GM18909 (cell line): ENCODE results near the gene SH2D1A.

Source experiments
- ATAC-seq: cut with Tn5 transposase; IDR thresholded peaks from one replicate; pipeline ENCODE4 v1.9.1; 2021; ENCODE audit warnings: mild to moderate bottlenecking; ENCODE audit not compliant: unreplicated experiment, poor library complexity

The SH2D1A gene

DNA sequence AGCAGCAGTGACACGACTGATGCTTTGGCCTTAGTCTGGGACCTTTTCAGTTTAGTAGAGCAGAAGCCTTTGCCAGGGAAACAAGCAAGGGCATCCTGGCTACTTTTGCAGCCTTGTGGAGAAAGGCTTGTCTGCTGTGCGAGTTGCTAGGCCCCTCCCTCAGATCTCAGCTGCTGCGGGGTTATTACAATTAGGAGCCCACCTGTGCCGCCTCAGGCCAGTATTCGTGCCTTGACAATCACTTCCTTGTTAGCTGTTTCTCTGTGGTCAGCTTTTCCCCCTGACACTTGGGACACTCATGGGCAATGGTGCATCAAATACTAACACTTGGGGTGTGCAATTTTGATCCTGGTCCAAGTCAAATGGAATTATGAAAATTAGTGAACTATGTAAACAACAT, 67.9 kb downstream of the SH2D1A start:
- no peak for ATAC-seq

GRCh38 chrX:124415115-124415800, 68.9 kb downstream of the SH2D1A start:
- ATAC-seq = no peak

DNA sequence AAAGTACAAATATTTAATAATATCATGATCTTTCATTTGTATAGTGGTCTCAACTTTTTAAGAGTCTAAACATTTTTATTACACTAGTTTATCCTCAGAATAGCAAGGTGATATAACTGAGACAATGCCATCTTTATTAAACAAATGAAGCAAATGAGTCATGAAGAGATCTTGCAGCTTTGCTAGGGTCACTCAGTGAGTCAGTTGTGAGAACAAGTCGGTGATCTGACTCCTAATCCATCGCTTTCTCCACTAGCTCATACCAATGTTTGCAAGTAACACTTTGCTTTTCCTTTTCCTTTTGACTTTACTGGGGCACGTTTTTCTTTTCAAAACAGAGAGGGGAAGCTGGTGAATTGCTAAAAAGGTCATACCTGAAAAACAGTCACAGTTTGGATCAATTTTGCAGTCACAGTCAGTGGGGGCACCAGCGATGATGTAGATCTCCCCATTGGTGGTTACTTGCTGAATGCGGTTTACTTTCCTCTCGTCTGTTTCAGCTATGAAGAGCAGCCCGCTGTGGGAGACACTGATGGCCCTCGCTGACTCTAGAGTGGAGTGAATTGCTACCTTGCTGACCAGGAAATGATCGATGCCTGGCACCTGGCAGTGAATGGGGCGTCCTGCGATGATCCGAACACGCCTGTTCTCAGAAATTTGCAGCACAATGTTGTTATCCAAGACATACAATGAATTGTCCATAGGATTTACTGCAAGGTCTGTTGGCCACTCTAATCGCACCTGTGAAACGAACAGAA, 75.7 kb downstream of the SH2D1A start:
- no peak for ATAC-seq
